ENCODE results near the gene IER5L. TPM values are rescaled to one million over a fixed set of nuclear protein-coding genes. Genes with fewer than 3 reads are reported as not detected.

IER5L gene
- polyA plus RNA-seq, 1 of the 3 experiments (the other 2 are of a cell fraction): 16.2 TPM

- 88% methylated on average over 2 of the region's 6 CpGs for WGBS (ENCODE audit: low lambda C conversion rate)
- Histone ChIP-seq H2AFZ (ENCODE audit: low read depth) (no peak overlapping the region), H3F3A (replicated peaks; ENCODE audit: insufficient read depth) (peaks cover 4% of the 10 kb centered on the region), H3K4me2 (no peak overlapping the region), H4K20me1 (ENCODE audit: insufficient read depth) (no peaks in the 10 kb centered on the region), H3K9me3 (no peaks in the 10 kb centered on the region), H3K36me3 (replicated peaks in 1 of 2; ENCODE audit: control insufficient read depth in 1 of 2, insufficient read depth in 2 of 2, low read length in 1 of 2) (peaks cover 25 to 28% of the 10 kb centered on the region in 2 experiments), H3K9ac (no peak overlapping the region), H3K79me2 (ENCODE audit: insufficient read depth) (peaks cover 35% of the 10 kb centered on the region), H3K9me2 (no peaks in the 10 kb centered on the region), H3K27ac (ENCODE audit: low read depth in 2 of 2, low read length in 1 of 2) (no peak overlapping the region), H3K4me3 (ENCODE audit: low read depth in 2 of 2, low read length in 1 of 2) (no peak overlapping the region), H3K27me3 (ENCODE audit: insufficient read depth) (no peaks in the 10 kb centered on the region), H3K4me1 (ENCODE audit: control insufficient read depth in 1 of 2, insufficient read depth in 2 of 2, low read depth in 1 of 2, low read length in 1 of 2) (peaks cover 13 to 24% of the 10 kb centered on the region in 2 experiments; a peak in 3 of 4 replicates)
- CTCF ChIA-PET: interaction anchor here (0.8 to 5.4 kb wide), 4 partner anchors 9 to 25 kb away, joined by 3 to 35 read pairs (median 6); no protein-coding TSS in a partner anchor
- POLR2A ChIA-PET: no interaction called here
- no peak for TF ChIP-seq EP300 (IDR thresholded peaks at IDR 0.05; ENCODE audit: borderline replicate concordance in 1 of 2, low read depth in 1 of 2, low read length in 1 of 2)
- no peak for TF ChIP-seq RAD21 (IDR thresholded peaks at IDR 0.05; ENCODE audit: low read length)
- TF ChIP-seq ELF1 (IDR thresholded peaks at IDR 0.05): no peak
- no peak for TF ChIP-seq USF2 (IDR thresholded peaks at IDR 0.05; ENCODE audit: borderline replicate concordance, low read depth, low read length)
- TF ChIP-seq USF1 (IDR thresholded peaks at IDR 0.05; ENCODE audit: borderline replicate concordance, low read depth): no peak
- no peak for TF ChIP-seq EZH2phosphoT487 (IDR thresholded peaks at IDR 0.05; ENCODE audit: borderline replicate concordance, low read depth)
- TF ChIP-seq FOXJ3 (CRISPR knock-in tag; IDR thresholded peaks at IDR 0.05): no peak
- TF ChIP-seq SMC3 (IDR thresholded peaks at IDR 0.05; ENCODE audit: low read depth, low read length): no peak
- no peak for TF ChIP-seq TAF1 (IDR thresholded peaks at IDR 0.05; ENCODE audit: borderline replicate concordance, low read depth, low read length)
- no peak for TF ChIP-seq RCOR1 (IDR thresholded peaks at IDR 0.05; ENCODE audit: low read length)
- TF ChIP-seq CTCF (IDR thresholded peaks at IDR 0.05): no peak
- TF ChIP-seq MAX (IDR thresholded peaks at IDR 0.05; ENCODE audit: low read depth): no peak
- TF ChIP-seq NRF1 (IDR thresholded peaks at IDR 0.05; ENCODE audit: low read depth, low read length): no peak
- TF ChIP-seq PBX3 (IDR thresholded peaks at IDR 0.05): no peak
- no peak for TF ChIP-seq TCF12 (IDR thresholded peaks at IDR 0.05)
- no peak for TF ChIP-seq POLR2AphosphoS5 (IDR thresholded peaks at IDR 0.05; ENCODE audit: low read depth, low read length)
- no peak for TF ChIP-seq RFX5 (IDR thresholded peaks at IDR 0.05; ENCODE audit: low read length)
- TF ChIP-seq SIN3A (IDR thresholded peaks at IDR 0.05; ENCODE audit: borderline replicate concordance, low read depth, low read length): no peak
- TF ChIP-seq FOSL2 (IDR thresholded peaks at IDR 0.05; ENCODE audit: borderline replicate concordance, low read depth): no peak
- TF ChIP-seq FOXM1 (IDR thresholded peaks at IDR 0.05; ENCODE audit: low read depth): no peak
- no peak for DNase-seq
Observed at GRCh38 chr9:129148463-129149204, 29.4 kb downstream of the IER5L start.

All from SK-N-SH (cell line).